Measurements from ENCODE around the gene TNS4.

Gene TNS4

DNA sequence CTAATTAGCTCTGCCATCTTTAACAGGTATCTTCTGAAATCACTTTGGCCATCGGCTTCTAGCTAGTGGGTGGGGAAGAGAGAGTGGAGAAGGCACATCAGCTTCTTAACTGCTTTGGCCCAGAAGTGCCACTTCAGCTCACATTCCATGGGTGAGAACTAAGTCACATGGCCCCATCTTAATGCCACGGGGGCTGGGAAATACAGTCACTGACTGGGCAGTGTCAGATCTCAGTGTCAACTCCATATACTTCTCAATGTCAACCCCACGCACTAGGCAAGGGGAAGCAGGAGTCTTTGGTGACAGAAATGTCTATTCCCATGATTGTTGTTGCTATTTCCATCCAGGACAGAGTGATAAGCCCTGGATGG is 34.5 kb upstream of the TNS4 start:
- Histone ChIP-seq H3K27me3 (replicated peaks; ENCODE audit: control insufficient read depth, insufficient read depth, low read length, poor library complexity, severe bottlenecking) (no peaks in the 10 kb centered on the region), H3K27ac (ENCODE audit: insufficient read depth, low read length, poor library complexity, severe bottlenecking) (no peak overlapping the region), H3K4me1 (ENCODE audit: control insufficient read depth, insufficient read depth, low read length, poor library complexity, severe bottlenecking) (peaks cover 55% of the 10 kb centered on the region), H3K36me3 (ENCODE audit: control insufficient read depth, insufficient read depth, low read length) (no peaks in the 10 kb centered on the region), H3K4me3 (ENCODE audit: insufficient read depth, low read depth, low read length, poor library complexity, severe bottlenecking) (no peak overlapping the region), H3K9me3 (ENCODE audit: control insufficient read depth, low read length) (no peaks in the 10 kb centered on the region)
- DNase-seq = no peak

DNA sequence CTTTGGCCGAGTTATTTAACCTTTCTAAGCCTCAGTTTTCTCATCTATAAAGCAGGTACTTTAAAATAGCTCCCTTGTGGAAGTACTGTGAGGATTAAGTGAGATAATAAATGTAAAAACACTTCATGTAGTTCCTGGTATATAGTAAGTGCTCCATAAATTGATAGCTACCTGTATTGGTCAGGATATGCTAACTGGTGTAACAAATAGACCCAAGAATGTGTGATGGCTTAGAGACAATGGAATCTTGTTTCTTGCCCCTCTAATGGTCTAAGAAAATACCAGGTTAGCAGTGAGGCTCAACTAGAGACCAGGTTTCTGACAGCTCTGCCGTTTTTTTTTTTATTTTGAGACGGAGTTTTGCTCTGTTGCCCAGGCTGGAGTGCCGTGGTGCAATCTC is 34.0 kb upstream of the TNS4 start:
- no peaks in the 10 kb centered on the region for H3K9me3 ChIP-seq (ENCODE audit: control insufficient read depth, low read length)
- DNase-seq = no peak
- H3K4me1 ChIP-seq (ENCODE audit: control insufficient read depth, insufficient read depth, low read length, poor library complexity, severe bottlenecking) = peaks cover 55% of the 10 kb centered on the region

GRCh38 chr17:40534371-40535189 is 33.2 kb upstream of the TNS4 start:
- Histone ChIP-seq H3K27ac (ENCODE audit: insufficient read depth, low read length, poor library complexity, severe bottlenecking) (peak overlapping the region; percentile 48), H3K27me3 (replicated peaks; ENCODE audit: control insufficient read depth, insufficient read depth, low read length, poor library complexity, severe bottlenecking) (no peaks in the 10 kb centered on the region), H3K9me3 (ENCODE audit: control insufficient read depth, low read length) (no peaks in the 10 kb centered on the region), H3K4me3 (ENCODE audit: insufficient read depth, low read depth, low read length, poor library complexity, severe bottlenecking) (no peak overlapping the region), H3K36me3 (ENCODE audit: control insufficient read depth, insufficient read depth, low read length) (no peaks in the 10 kb centered on the region), H3K4me1 (ENCODE audit: control insufficient read depth, insufficient read depth, low read length, poor library complexity, severe bottlenecking) (peaks cover 50% of the 10 kb centered on the region)
- no peak for DNase-seq

More for the DNA sequence above, 34.0 kb upstream of the TNS4 start:
- H3K27me3 ChIP-seq (replicated peaks; ENCODE audit: control insufficient read depth, insufficient read depth, low read length, poor library complexity, severe bottlenecking) = no peaks in the 10 kb centered on the region
- H3K4me3 ChIP-seq (ENCODE audit: insufficient read depth, low read depth, low read length, poor library complexity, severe bottlenecking) = no peak overlapping the region
- no peak overlapping the region for H3K27ac ChIP-seq (ENCODE audit: insufficient read depth, low read length, poor library complexity, severe bottlenecking)
- no peaks in the 10 kb centered on the region for H3K36me3 ChIP-seq (ENCODE audit: control insufficient read depth, insufficient read depth, low read length)

- H3K36me3 ChIP-seq (ENCODE audit: control insufficient read depth, insufficient read depth, low read length) = no peaks in the 10 kb centered on the region
- no peak overlapping the region for H3K4me3 ChIP-seq (ENCODE audit: insufficient read depth, low read depth, low read length, poor library complexity, severe bottlenecking)
- peaks cover 46% of the 10 kb centered on the region for H3K4me1 ChIP-seq (ENCODE audit: control insufficient read depth, insufficient read depth, low read length, poor library complexity, severe bottlenecking)
- DNase-seq = no peak
- H3K9me3 ChIP-seq (ENCODE audit: control insufficient read depth, low read length) = no peaks in the 10 kb centered on the region
- H3K27me3 ChIP-seq (replicated peaks; ENCODE audit: control insufficient read depth, insufficient read depth, low read length, poor library complexity, severe bottlenecking) = no peaks in the 10 kb centered on the region
- H3K27ac ChIP-seq (ENCODE audit: insufficient read depth, low read length, poor library complexity, severe bottlenecking) = peak overlapping the region; percentile 48
These were observed 32.5 kb upstream of the TNS4 start for GRCh38 chr17:40533896-40534295.

GRCh38 chr17:40532520-40533253 is 31.3 kb upstream of the TNS4 start:
- Histone ChIP-seq H3K36me3 (ENCODE audit: control insufficient read depth, insufficient read depth, low read length) (no peaks in the 10 kb centered on the region), H3K4me1 (ENCODE audit: control insufficient read depth, insufficient read depth, low read length, poor library complexity, severe bottlenecking) (peaks cover 45% of the 10 kb centered on the region), H3K9me3 (ENCODE audit: control insufficient read depth, low read length) (no peaks in the 10 kb centered on the region), H3K27me3 (replicated peaks; ENCODE audit: control insufficient read depth, insufficient read depth, low read length, poor library complexity, severe bottlenecking) (no peaks in the 10 kb centered on the region), H3K4me3 (ENCODE audit: insufficient read depth, low read depth, low read length, poor library complexity, severe bottlenecking) (no peak overlapping the region), H3K27ac (ENCODE audit: insufficient read depth, low read length, poor library complexity, severe bottlenecking) (no peak overlapping the region)
- DNase-seq = no peak

GRCh38 chr17:40531051-40531991 is 29.9 kb upstream of the TNS4 start:
- H3K4me1 ChIP-seq (ENCODE audit: control insufficient read depth, insufficient read depth, low read length, poor library complexity, severe bottlenecking) = peaks cover 45% of the 10 kb centered on the region
- DNase-seq = peak in 2 of 3 donors; percentile 39 to 56
- H3K9me3 ChIP-seq (ENCODE audit: control insufficient read depth, low read length) = no peaks in the 10 kb centered on the region
- no peak overlapping the region for H3K4me3 ChIP-seq (ENCODE audit: insufficient read depth, low read depth, low read length, poor library complexity, severe bottlenecking)
- no peaks in the 10 kb centered on the region for H3K36me3 ChIP-seq (ENCODE audit: control insufficient read depth, insufficient read depth, low read length)
- H3K27ac ChIP-seq (ENCODE audit: insufficient read depth, low read length, poor library complexity, severe bottlenecking) = no peak overlapping the region
- no peaks in the 10 kb centered on the region for H3K27me3 ChIP-seq (replicated peaks; ENCODE audit: control insufficient read depth, insufficient read depth, low read length, poor library complexity, severe bottlenecking)

DNA sequence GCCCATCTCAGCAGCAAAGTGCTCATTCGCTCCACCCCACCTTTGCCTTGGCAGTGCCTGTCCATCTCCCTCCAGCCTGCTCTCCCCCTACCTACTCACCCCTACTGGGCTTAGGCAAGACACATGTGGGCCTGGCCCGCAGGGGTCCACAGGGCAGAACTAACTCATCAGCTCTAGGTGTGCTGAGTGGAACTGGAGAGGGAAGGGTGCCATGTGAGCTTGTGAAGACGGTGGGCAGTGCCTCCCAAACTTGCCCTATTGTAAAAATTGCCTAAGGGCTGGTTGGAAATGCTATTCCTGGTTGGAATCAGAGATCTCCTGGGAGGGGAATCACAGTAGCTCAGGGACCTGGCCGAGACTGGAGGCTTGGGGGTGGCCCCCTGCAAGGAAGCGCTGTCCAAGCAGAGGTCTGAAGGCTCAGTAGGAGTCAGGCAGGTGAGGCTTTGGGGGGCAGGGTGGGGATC is 29.1 kb upstream of the TNS4 start:
- Histone ChIP-seq H3K27ac (ENCODE audit: insufficient read depth, low read length, poor library complexity, severe bottlenecking) (no peak overlapping the region), H3K4me1 (ENCODE audit: control insufficient read depth, insufficient read depth, low read length, poor library complexity, severe bottlenecking) (peaks cover 45% of the 10 kb centered on the region), H3K36me3 (ENCODE audit: control insufficient read depth, insufficient read depth, low read length) (no peaks in the 10 kb centered on the region), H3K4me3 (ENCODE audit: insufficient read depth, low read depth, low read length, poor library complexity, severe bottlenecking) (no peak overlapping the region), H3K27me3 (replicated peaks; ENCODE audit: control insufficient read depth, insufficient read depth, low read length, poor library complexity, severe bottlenecking) (no peaks in the 10 kb centered on the region), H3K9me3 (ENCODE audit: control insufficient read depth, low read length) (no peaks in the 10 kb centered on the region)
- no peak for DNase-seq

- Histone ChIP-seq H3K36me3 (ENCODE audit: control insufficient read depth, insufficient read depth, low read length) (no peaks in the 10 kb centered on the region), H3K4me3 (ENCODE audit: insufficient read depth, low read depth, low read length, poor library complexity, severe bottlenecking) (no peak overlapping the region), H3K9me3 (ENCODE audit: control insufficient read depth, low read length) (no peaks in the 10 kb centered on the region), H3K27me3 (replicated peaks; ENCODE audit: control insufficient read depth, insufficient read depth, low read length, poor library complexity, severe bottlenecking) (no peaks in the 10 kb centered on the region), H3K27ac (ENCODE audit: insufficient read depth, low read length, poor library complexity, severe bottlenecking) (no peak overlapping the region), H3K4me1 (ENCODE audit: control insufficient read depth, insufficient read depth, low read length, poor library complexity, severe bottlenecking) (peaks cover 45% of the 10 kb centered on the region)
- no peak for DNase-seq
These were observed 28.6 kb upstream of the TNS4 start for GRCh38 chr17:40529991-40530390.

- Histone ChIP-seq H3K9me3 (ENCODE audit: control insufficient read depth, low read length) (no peaks in the 10 kb centered on the region), H3K27ac (ENCODE audit: insufficient read depth, low read length, poor library complexity, severe bottlenecking) (no peak overlapping the region), H3K27me3 (replicated peaks; ENCODE audit: control insufficient read depth, insufficient read depth, low read length, poor library complexity, severe bottlenecking) (no peaks in the 10 kb centered on the region), H3K36me3 (ENCODE audit: control insufficient read depth, insufficient read depth, low read length) (no peaks in the 10 kb centered on the region), H3K4me1 (ENCODE audit: control insufficient read depth, insufficient read depth, low read length, poor library complexity, severe bottlenecking) (peaks cover 40% of the 10 kb centered on the region), H3K4me3 (ENCODE audit: insufficient read depth, low read depth, low read length, poor library complexity, severe bottlenecking) (no peak overlapping the region)
- DNase-seq = no peak
These were observed 27.4 kb upstream of the TNS4 start for GRCh38 chr17:40528692-40529417.

All from effector memory CD4-positive, alpha-beta T cell (primary cell).